ENCODE data around the gene RSPO1.

DNA sequence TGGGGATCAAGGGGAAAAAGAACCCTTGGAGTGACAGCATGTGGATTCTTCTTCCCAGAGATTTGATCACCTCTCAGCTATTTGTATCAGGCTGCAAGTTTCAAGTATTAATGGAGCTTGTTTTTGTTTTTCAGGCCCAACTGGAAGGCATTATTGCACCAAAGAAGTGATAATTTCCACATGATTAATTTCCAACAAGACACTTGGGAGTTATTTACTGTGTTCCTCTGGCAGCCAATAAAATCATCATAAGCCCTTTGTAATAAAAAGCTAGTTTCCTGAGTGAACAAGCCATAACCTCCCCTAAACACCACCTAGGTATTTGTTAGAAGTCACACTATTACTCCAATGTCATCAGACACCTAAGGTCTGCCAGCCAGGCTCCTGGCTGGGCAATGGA is 69.8 kb downstream of the RSPO1 start:
- TF ChIP-seq, protein P1, sequence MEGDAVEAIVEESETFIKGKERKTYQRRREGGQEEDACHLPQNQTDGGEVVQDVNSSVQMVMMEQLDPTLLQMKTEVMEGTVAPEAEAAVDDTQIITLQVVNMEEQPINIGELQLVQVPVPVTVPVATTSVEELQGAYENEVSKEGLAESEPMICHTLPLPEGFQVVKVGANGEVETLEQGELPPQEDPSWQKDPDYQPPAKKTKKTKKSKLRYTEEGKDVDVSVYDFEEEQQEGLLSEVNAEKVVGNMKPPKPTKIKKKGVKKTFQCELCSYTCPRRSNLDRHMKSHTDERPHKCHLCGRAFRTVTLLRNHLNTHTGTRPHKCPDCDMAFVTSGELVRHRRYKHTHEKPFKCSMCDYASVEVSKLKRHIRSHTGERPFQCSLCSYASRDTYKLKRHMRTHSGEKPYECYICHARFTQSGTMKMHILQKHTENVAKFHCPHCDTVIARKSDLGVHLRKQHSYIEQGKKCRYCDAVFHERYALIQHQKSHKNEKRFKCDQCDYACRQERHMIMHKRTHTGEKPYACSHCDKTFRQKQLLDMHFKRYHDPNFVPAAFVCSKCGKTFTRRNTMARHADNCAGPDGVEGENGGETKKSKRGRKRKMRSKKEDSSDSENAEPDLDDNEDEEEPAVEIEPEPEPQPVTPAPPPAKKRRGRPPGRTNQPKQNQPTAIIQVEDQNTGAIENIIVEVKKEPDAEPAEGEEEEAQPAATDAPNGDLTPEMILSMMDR (IDR thresholded peaks at IDR 0.05 in 4 of 5, conservative IDR thresholded peaks at IDR 0.05 in 1 of 5), result no peak
- no peak for TF ChIP-seq POLR2A (IDR thresholded peaks at IDR 0.05)
